OCI-LY7 (cell line): ENCODE data around the gene NUP205. TPM values are rescaled to one million over a fixed set of nuclear protein-coding genes. Genes with fewer than 3 reads are reported as not detected.

Experiments
- BruUV-seq: library from RNA; stranded (reverse); fragments of 400-500 nt; replicated peaks from 2 replicates; lab custom pipeline; 2021; lab: Mats Ljungman, UMichigan
- CTCF ChIA-PET: fragments of 300-600 bp; sonication (Branson Sonifier 250); formaldehyde crosslinking; loops from one replicate; lab custom pipeline; 2022; ENCODE audit warnings: antibody characterized with exemption; ENCODE audit not compliant: unreplicated experiment; lab: Charles Lee
- POLR2A ChIA-PET: fragments of 300-600 bp; sonication (Branson Sonifier 250); formaldehyde crosslinking; loops from one replicate; lab custom pipeline; 2022; ENCODE audit warnings: antibody characterized with exemption; lab: Charles Lee
- DNase-seq: peaks from one replicate; pipeline ENCODE4 v3.0.0-alpha.2; 2015; ENCODE audit warnings: low spot score
- H2AFZ ChIP-seq: fragments of 200-600 bp; sonication (generic), shearing (Covaris generic); 2 replicates; pipeline ENCODE4 v1.6.1; 2014; ENCODE audit warnings: mild to moderate bottlenecking, antibody characterized with exemption, low read length, moderate library complexity
- H3K27ac ChIP-seq: fragments of 200-600 bp; sonication (generic); 2 replicates; pipeline ENCODE4 v1.5.1; 2014; ENCODE audit warnings: mixed run types, low read depth, mild to moderate bottlenecking, moderate library complexity, low read length, inconsistent platforms; ENCODE audit not compliant: poor library complexity, severe bottlenecking
- H3K36me3 ChIP-seq: fragments of 200-600 bp; sonication (generic); 2 replicates; pipeline ENCODE4 v1.6.1; 2014; ENCODE audit warnings: mild to moderate bottlenecking, antibody characterized with exemption, low read length, moderate library complexity, mixed read lengths; ENCODE audit not compliant: insufficient read depth
- H3K4me1 ChIP-seq: fragments of 200-600 bp; sonication (generic); 2 replicates; pipeline ENCODE4 v1.5.1; 2014; ENCODE audit warnings: mild to moderate bottlenecking, low read length; ENCODE audit not compliant: insufficient read depth, poor library complexity, severe bottlenecking
- H3K4me2 ChIP-seq: fragments of 200-600 bp; sonication (generic); 2 replicates; pipeline ENCODE4 v1.6.1; 2014; ENCODE audit warnings: mild to moderate bottlenecking, low read length
- H3K4me3 ChIP-seq: fragments of 200-600 bp; sonication (generic); 2 replicates; pipeline ENCODE4 v1.5.1; 2014; ENCODE audit warnings: mild to moderate bottlenecking, low read depth, low read length; ENCODE audit not compliant: poor library complexity, severe bottlenecking
- H3K79me2 ChIP-seq: fragments of 200-600 bp; sonication (generic); 2 replicates; pipeline ENCODE4 v1.6.1; 2016; ENCODE audit warnings: low read depth, mild to moderate bottlenecking, low read length, moderate library complexity, mixed read lengths; ENCODE audit not compliant: insufficient read depth
- H3K9me2 ChIP-seq: fragments of 200-600 bp; sonication (generic); 2 replicates; pipeline ENCODE4 v1.6.1; 2016; ENCODE audit warnings: mild to moderate bottlenecking, low read length, mixed read lengths; ENCODE audit not compliant: insufficient read depth
- H3K9me3 ChIP-seq: fragments of 200-600 bp; sonication (generic); 2 replicates; pipeline ENCODE4 v1.6.1; 2014; ENCODE audit warnings: mild to moderate bottlenecking, mixed run types, low read length, mixed read lengths
- H4K20me1 ChIP-seq: fragments of 200-600 bp; sonication (generic); 2 replicates; pipeline ENCODE4 v1.6.1; 2014; ENCODE audit warnings: mild to moderate bottlenecking, antibody characterized with exemption, low read length, moderate library complexity, mixed read lengths; ENCODE audit not compliant: insufficient read depth
- CTCF ChIP-seq: fragments of 200-600 bp; sonication (generic); conservative IDR thresholded peaks from 2 replicates; pipeline ENCODE4 v1.5.1; 2014; ENCODE audit warnings: mild to moderate bottlenecking, antibody characterized with exemption, low read length, moderate library complexity, mixed read lengths
- EZH2phosphoT487 ChIP-seq: fragments of 200-600 bp; sonication (generic); IDR thresholded peaks from 2 replicates; pipeline ENCODE4 v1.6.1; 2018; ENCODE audit warnings: low read depth, borderline replicate concordance, mild to moderate bottlenecking, mixed run types, antibody characterized with exemption, low read length, moderate library complexity, mixed read lengths
- intact Hi-C: fragments of 100-400 bp; cut with micrococcal nuclease; formaldehyde crosslinking; loops from one replicate; pipeline ENCODE4 v1.10.0; 2022; ENCODE audit not compliant: unreplicated experiment
- total RNA-seq, 2 experiments: library from RNA; depleted of rRNA in 1 of 2; stranded (reverse); fragments of >200 nt in 1 of 2; shearing (Covaris generic) in 1 of 2; gene quantifications; 2 replicates each; pipeline ENCODE4 v1.2.3, GENCODE V29; 2014 to 2022

NUP205 gene
- total RNA-seq, 2 experiments from 2014 or later: 115 to 132 TPM

- no peaks in the 10 kb centered on the region for H3K9me3 ChIP-seq
- TF ChIP-seq EZH2phosphoT487: no peak
- TF ChIP-seq CTCF: no peak
- POLR2A ChIA-PET: interaction anchor here (0.7 to 1.1 kb wide), 4 partner anchors 10 to 329 kb away, joined by 3 to 6 read pairs (median 3); partner anchors contain the start of gene STMP1
These were observed 126.4 kb downstream of the NUP205 start for GRCh38 chr7:135684136-135684535.

DNA sequence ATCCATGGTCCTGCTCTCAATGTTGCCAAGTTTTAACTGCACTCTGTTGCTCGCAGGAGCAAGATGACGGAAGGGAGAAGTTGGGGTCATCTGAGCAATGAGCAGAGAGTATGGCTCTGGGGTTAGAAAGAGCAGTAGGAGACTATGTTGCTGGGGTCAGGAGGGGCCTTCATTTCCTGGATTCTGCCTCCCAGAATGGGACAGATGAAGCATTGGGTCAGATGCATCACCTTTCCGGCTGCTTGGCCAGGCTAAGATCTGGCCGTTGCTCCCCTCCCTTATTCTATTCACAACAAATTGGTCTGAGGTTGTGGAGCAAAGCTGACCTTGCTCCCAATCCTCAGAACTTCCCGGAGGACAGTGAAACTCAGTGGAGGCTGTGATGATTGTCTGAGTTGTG lies 127.0 kb downstream of the NUP205 start:
- ChIA-PET POLR2A (interaction anchor here (0.7 to 1.1 kb wide), 2 partner anchors 22 to 330 kb away, joined by 3 to 6 read pairs; partner anchors contain the start of gene STMP1), CTCF (no interaction called here)
- Histone ChIP-seq H3K27ac (no peak overlapping the region), H3K79me2 (no peaks in the 10 kb centered on the region), H3K9me2 (no peaks in the 10 kb centered on the region), H3K9me3 (no peaks in the 10 kb centered on the region), H4K20me1 (no peaks in the 10 kb centered on the region), H3K36me3 (no peaks in the 10 kb centered on the region), H2AFZ (no peak overlapping the region), H3K4me1 (no peaks in the 10 kb centered on the region), H3K4me3 (no peak overlapping the region), H3K4me2 (no peak overlapping the region)
- BruUV-seq: no TSS peak
- TF ChIP-seq EZH2phosphoT487: no peak
- TF ChIP-seq CTCF: no peak
- DNase-seq: no peak
- intact Hi-C loops: no loop called here

More at GRCh38 chr7:135684136-135684535, 126.4 kb downstream of the NUP205 start:
- Histone ChIP-seq H3K9me2 (no peaks in the 10 kb centered on the region), H4K20me1 (no peaks in the 10 kb centered on the region), H2AFZ (no peak overlapping the region), H3K4me3 (no peak overlapping the region), H3K4me2 (no peak overlapping the region), H3K27ac (no peak overlapping the region), H3K79me2 (no peaks in the 10 kb centered on the region), H3K36me3 (no peaks in the 10 kb centered on the region), H3K4me1 (no peaks in the 10 kb centered on the region)
- no peak for DNase-seq
- intact Hi-C loops: no loop called here
- CTCF ChIA-PET: no interaction called here
- BruUV-seq: no TSS peak

DNA sequence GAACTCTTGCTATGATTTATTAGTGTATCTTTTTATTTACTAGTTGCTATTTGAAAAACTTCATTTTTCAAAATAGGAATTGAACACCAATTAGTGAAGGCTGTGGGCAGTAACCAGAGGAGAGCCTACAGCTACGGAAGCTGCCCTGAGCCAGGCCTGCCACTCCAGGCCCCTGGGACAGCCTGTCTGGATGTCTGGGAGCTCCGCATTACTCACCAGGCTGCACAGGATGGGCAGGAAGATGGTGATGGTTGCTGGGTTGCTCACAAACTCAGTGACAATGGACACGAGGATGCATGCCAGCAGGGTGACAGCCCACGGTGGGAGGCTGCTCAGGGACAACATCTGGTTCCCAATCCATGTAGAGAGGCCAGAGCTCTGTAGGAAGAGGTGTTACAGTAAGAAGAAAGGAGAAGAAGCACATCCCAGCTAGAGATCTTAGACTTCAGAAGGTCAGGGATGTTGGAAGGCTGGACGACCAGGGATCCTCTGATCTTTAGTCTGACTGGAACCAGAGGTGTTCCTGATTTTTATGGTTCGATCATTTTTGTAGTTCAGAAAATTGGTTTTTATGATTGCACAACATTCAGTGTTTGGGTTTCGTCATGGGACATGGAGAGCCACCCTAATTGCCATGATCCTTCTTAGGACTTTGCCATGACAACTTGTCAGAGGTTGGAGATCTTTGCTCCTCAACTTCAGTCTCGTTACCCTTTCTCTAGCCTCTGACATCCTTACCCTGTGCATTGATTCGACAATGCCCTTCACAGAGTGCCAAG lies 127.8 kb downstream of the NUP205 start:
- H3K4me1 ChIP-seq: no peaks in the 10 kb centered on the region
- BruUV-seq: no TSS peak
- no peaks in the 10 kb centered on the region for H3K79me2 ChIP-seq
- H3K4me2 ChIP-seq: no peak overlapping the region
- H3K9me2 ChIP-seq: no peaks in the 10 kb centered on the region
- no peak for TF ChIP-seq EZH2phosphoT487
- no peak for TF ChIP-seq CTCF
- H4K20me1 ChIP-seq: no peaks in the 10 kb centered on the region
- ChIA-PET CTCF (no interaction called here), POLR2A (no interaction called here)
- DNase-seq: no peak
- intact Hi-C loops: no loop called here
- H3K36me3 ChIP-seq: no peaks in the 10 kb centered on the region
- H2AFZ ChIP-seq: no peak overlapping the region
- H3K4me3 ChIP-seq: no peak overlapping the region
- H3K27ac ChIP-seq: no peak overlapping the region
- H3K9me3 ChIP-seq: no peaks in the 10 kb centered on the region
